Astrocyte of the hippocampus (primary cell): Measurements from ENCODE around the gene OCIAD1.
A peak's percentile ranks its signal among the peaks of the same experiment; 100 is the strongest.
"Not testable (repeated sequence)": the region's sequence is repeated elsewhere in the genome, so short reads cannot be mapped to it uniquely, and the experiment has no call there.

ENCODE experiments used
- DNase-seq: peaks from one replicate; pipeline ENCODE4 v3.0.0; 2011; ENCODE audit warnings: low read depth, low spot score

Gene OCIAD1

GRCh38 chr4:48889750-48890149 is 58.9 kb downstream of the OCIAD1 start:
- DNase-seq, result not testable (repeated sequence)

- no peak for DNase-seq
These were observed 60.2 kb downstream of the OCIAD1 start for GRCh38 chr4:48891028-48891619.

GRCh38 chr4:48896845-48897244 is 66.0 kb downstream of the OCIAD1 start:
- no peak for DNase-seq

- DNase-seq, result peak; percentile 29
These were observed 68.0 kb downstream of the OCIAD1 start for GRCh38 chr4:48898733-48899431.

GRCh38 chr4:48899432-48899749 is 68.5 kb downstream of the OCIAD1 start:
- DNase-seq, result no peak

- peak; percentile 73 for DNase-seq
These were observed 69.1 kb downstream of the OCIAD1 start for GRCh38 chr4:48899950-48900349.

GRCh38 chr4:48901196-48901595 is 70.3 kb downstream of the OCIAD1 start:
- DNase-seq, result no peak

GRCh38 chr4:48902266-48902665 is 71.4 kb downstream of the OCIAD1 start:
- DNase-seq, result no peak

GRCh38 chr4:48904101-48904500 is 73.2 kb downstream of the OCIAD1 start:
- DNase-seq, result no peak

- DNase-seq, result no peak
These were observed 73.8 kb downstream of the OCIAD1 start for GRCh38 chr4:48904541-48905142.

GRCh38 chr4:48905363-48906015 is 74.6 kb downstream of the OCIAD1 start:
- peak; percentile 61 for DNase-seq

GRCh38 chr4:48906206-48907173 is 75.6 kb downstream of the OCIAD1 start, which contains the start of gene OCIAD2:
TSS of gene OCIAD2 (minus strand) at chr4:48906774. CDS start at chr4:48904549, 2,225 bp downstream.
- peak; percentile 86 for DNase-seq

- DNase-seq, result peak; percentile 53
These were observed 77.0 kb downstream of the OCIAD1 start for GRCh38 chr4:48907706-48908477.

GRCh38 chr4:48908687-48909086 is 77.8 kb downstream of the OCIAD1 start:
- no peak for DNase-seq

GRCh38 chr4:48909697-48910096 is 78.8 kb downstream of the OCIAD1 start:
- DNase-seq, result peak; percentile 97

GRCh38 chr4:48910511-48910910 is 79.6 kb downstream of the OCIAD1 start:
- no peak for DNase-seq
